ENCODE measurements around the gene GRID2.

The GRID2 gene

DNA sequence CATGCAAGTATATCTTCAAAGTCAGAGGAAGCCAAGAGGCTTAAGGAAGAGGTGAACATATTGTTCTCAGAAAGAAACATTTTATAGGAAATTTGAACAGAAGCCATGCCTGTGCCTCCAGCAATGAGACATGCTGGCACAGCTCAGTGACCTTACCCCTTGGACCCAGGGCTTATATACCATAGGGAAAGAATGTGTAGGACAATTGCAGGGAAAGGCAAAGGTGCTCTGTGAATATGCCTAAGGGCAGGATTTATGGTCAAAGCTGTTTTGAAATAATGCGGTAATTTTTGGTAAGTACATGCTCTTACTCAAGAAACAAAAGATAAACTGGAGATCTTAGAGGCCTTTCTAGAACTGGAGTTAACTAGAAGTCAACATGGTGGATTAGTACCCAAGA, 568.8 kb downstream of the GRID2 start:
- Histone ChIP-seq H3K27me3 (replicated peaks; ENCODE audit: insufficient read depth, low read length) (no peaks in the 10 kb centered on the region), H2AFZ (ENCODE audit: low read length) (no peak overlapping the region), H3K9me3 (replicated peaks; ENCODE audit: insufficient read depth, low read length) (no peaks in the 10 kb centered on the region), H3K4me2 (ENCODE audit: low read depth, low read length) (no peak overlapping the region), H3K79me2 (ENCODE audit: low read length) (no peaks in the 10 kb centered on the region), H3K4me1 (ENCODE audit: low read length) (no peaks in the 10 kb centered on the region), H4K20me1 (ENCODE audit: insufficient read depth, low read length) (no peaks in the 10 kb centered on the region), H3K27ac (ENCODE audit: low read length) (no peak overlapping the region), H3K36me3 (replicated peaks; ENCODE audit: insufficient read depth, low read length) (no peaks in the 10 kb centered on the region), H3K9me2 (replicated peaks; ENCODE audit: insufficient read depth, low read length) (no peaks in the 10 kb centered on the region), H3K9ac (ENCODE audit: low read length) (no peak overlapping the region), H3K4me3 (ENCODE audit: low read length) (no peak overlapping the region), H3F3A (ENCODE audit: insufficient read depth, low read length) (no peaks in the 10 kb centered on the region)
- no peak for TF ChIP-seq EZH2phosphoT487 (IDR thresholded peaks at IDR 0.05; ENCODE audit: low read length)
- TF ChIP-seq EZH2 (optimal IDR thresholded peaks at IDR 0.05; ENCODE audit: low read depth, low read length): no peak
- TF ChIP-seq, protein P1, sequence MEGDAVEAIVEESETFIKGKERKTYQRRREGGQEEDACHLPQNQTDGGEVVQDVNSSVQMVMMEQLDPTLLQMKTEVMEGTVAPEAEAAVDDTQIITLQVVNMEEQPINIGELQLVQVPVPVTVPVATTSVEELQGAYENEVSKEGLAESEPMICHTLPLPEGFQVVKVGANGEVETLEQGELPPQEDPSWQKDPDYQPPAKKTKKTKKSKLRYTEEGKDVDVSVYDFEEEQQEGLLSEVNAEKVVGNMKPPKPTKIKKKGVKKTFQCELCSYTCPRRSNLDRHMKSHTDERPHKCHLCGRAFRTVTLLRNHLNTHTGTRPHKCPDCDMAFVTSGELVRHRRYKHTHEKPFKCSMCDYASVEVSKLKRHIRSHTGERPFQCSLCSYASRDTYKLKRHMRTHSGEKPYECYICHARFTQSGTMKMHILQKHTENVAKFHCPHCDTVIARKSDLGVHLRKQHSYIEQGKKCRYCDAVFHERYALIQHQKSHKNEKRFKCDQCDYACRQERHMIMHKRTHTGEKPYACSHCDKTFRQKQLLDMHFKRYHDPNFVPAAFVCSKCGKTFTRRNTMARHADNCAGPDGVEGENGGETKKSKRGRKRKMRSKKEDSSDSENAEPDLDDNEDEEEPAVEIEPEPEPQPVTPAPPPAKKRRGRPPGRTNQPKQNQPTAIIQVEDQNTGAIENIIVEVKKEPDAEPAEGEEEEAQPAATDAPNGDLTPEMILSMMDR (IDR thresholded peaks at IDR 0.05; ENCODE audit: low read length): no peak
- no peak for DNase-seq

- no peak overlapping the region for H3K4me2 ChIP-seq (ENCODE audit: low read depth, low read length)
- no peak for TF ChIP-seq EZH2phosphoT487 (IDR thresholded peaks at IDR 0.05; ENCODE audit: low read length)
- TF ChIP-seq, protein P1 (IDR thresholded peaks at IDR 0.05; ENCODE audit: low read length): no peak
- no peak for TF ChIP-seq EZH2 (optimal IDR thresholded peaks at IDR 0.05; ENCODE audit: low read depth, low read length)
- no peak overlapping the region for H3K27ac ChIP-seq (ENCODE audit: low read length)
Observed at GRCh38 chr4:92885632-92886031, 581.9 kb downstream of the GRID2 start.

GRCh38 chr4:92952426-92952825, 648.7 kb downstream of the GRID2 start:
- no peak for DNase-seq
- Histone ChIP-seq H2AFZ (ENCODE audit: low read length) (no peak overlapping the region), H3K79me2 (ENCODE audit: low read length) (no peaks in the 10 kb centered on the region), H3K27me3 (replicated peaks; ENCODE audit: insufficient read depth, low read length) (no peaks in the 10 kb centered on the region), H3K4me1 (ENCODE audit: low read length) (no peaks in the 10 kb centered on the region), H3K4me2 (ENCODE audit: low read depth, low read length) (no peak overlapping the region), H3K27ac (ENCODE audit: low read length) (no peak overlapping the region), H3K4me3 (ENCODE audit: low read length) (no peak overlapping the region), H3K9ac (ENCODE audit: low read length) (no peak overlapping the region), H3K36me3 (replicated peaks; ENCODE audit: insufficient read depth, low read length) (no peaks in the 10 kb centered on the region), H3F3A (ENCODE audit: insufficient read depth, low read length) (no peaks in the 10 kb centered on the region), H4K20me1 (ENCODE audit: insufficient read depth, low read length) (no peaks in the 10 kb centered on the region), H3K9me3 (replicated peaks; ENCODE audit: insufficient read depth, low read length) (no peaks in the 10 kb centered on the region), H3K9me2 (replicated peaks; ENCODE audit: insufficient read depth, low read length) (no peaks in the 10 kb centered on the region)
- TF ChIP-seq, protein P1 (IDR thresholded peaks at IDR 0.05; ENCODE audit: low read length): no peak
- TF ChIP-seq EZH2phosphoT487 (IDR thresholded peaks at IDR 0.05; ENCODE audit: low read length): no peak
- TF ChIP-seq EZH2 (optimal IDR thresholded peaks at IDR 0.05; ENCODE audit: low read depth, low read length): no peak

More at GRCh38 chr4:92885632-92886031, 581.9 kb downstream of the GRID2 start:
- H3K4me3 ChIP-seq (ENCODE audit: low read length): no peak overlapping the region
- no peaks in the 10 kb centered on the region for H3K4me1 ChIP-seq (ENCODE audit: low read length)
- H3F3A ChIP-seq (ENCODE audit: insufficient read depth, low read length): no peaks in the 10 kb centered on the region
- H3K79me2 ChIP-seq (ENCODE audit: low read length): no peaks in the 10 kb centered on the region
- no peaks in the 10 kb centered on the region for H4K20me1 ChIP-seq (ENCODE audit: insufficient read depth, low read length)
- DNase-seq: no peak
- no peaks in the 10 kb centered on the region for H3K36me3 ChIP-seq (replicated peaks; ENCODE audit: insufficient read depth, low read length)
- H3K9me3 ChIP-seq (replicated peaks; ENCODE audit: insufficient read depth, low read length): no peaks in the 10 kb centered on the region
- no peak overlapping the region for H3K9ac ChIP-seq (ENCODE audit: low read length)
- H3K27me3 ChIP-seq (replicated peaks; ENCODE audit: insufficient read depth, low read length): no peaks in the 10 kb centered on the region
- H3K9me2 ChIP-seq (replicated peaks; ENCODE audit: insufficient read depth, low read length): no peaks in the 10 kb centered on the region
- no peak overlapping the region for H2AFZ ChIP-seq (ENCODE audit: low read length)

Data from MM.1S (cell line).